ENCODE results near the gene MARCHF9. TPM values are rescaled to one million over a fixed set of nuclear protein-coding genes. Genes with fewer than 3 reads are reported as not detected.

MARCHF9 gene
- polyA plus RNA-seq, 1 of the 3 experiments (the other 2 are of a cell fraction): 24.2 TPM

DNA sequence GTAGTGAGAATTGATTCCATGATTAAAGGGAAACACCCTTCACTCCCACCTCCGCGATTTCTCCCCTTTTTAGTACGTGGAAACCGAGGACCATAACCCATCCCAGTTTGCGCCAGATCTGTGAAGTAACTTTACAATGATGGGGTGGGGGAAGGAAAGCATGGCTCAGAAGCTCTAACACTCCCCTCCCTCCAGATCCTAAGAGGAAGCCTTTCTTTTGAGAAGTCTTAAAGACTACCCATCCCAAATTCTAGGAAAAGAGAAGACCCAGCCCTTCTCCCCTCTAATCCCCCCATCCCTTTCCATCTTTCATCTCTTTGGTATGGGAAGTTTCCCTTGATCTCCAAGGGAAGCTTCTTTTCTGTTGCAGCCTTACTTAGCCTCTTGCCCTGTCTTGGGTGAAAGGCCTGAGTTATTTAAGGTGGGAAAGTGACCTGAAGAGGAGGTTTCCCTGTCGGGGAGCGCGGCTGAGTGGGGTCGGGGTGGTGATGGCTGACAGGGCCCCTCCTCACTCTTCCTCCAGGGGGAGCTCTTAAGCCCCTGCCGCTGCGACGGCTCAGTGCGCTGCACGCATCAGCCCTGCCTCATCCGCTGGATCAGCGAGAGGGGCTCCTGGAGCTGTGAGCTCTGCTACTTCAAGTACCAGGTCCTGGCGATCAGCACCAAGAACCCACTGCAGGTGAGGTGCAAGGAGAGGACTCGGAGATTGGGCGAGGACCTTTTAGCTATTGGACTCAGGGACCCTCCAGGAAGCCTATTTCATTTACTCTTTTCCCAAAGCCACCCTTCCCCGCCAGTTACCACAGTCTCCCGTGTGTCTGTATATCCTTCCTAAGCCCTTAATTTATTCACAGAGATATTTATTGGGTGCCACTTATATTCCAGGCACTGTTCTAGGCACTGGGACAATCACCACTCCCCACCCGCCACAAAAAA lies 1.8 kb downstream of the MARCHF9 start (continued):
- TF ChIP-seq, protein P1, sequence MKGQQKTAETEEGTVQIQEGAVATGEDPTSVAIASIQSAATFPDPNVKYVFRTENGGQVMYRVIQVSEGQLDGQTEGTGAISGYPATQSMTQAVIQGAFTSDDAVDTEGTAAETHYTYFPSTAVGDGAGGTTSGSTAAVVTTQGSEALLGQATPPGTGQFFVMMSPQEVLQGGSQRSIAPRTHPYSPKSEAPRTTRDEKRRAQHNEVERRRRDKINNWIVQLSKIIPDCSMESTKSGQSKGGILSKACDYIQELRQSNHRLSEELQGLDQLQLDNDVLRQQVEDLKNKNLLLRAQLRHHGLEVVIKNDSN (IDR thresholded peaks at IDR 0.05; ENCODE audit: borderline replicate concordance, low read depth): no peak
- TF ChIP-seq PBX3 (IDR thresholded peaks at IDR 0.05) (no peak), GATA2 (CRISPR knock-in tag; IDR thresholded peaks at IDR 0.05) (no peak), SIN3A (IDR thresholded peaks at IDR 0.05; ENCODE audit: borderline replicate concordance, low read depth, low read length) (no peak), CTCF (IDR thresholded peaks at IDR 0.05) (peak; percentile 56)

DNA sequence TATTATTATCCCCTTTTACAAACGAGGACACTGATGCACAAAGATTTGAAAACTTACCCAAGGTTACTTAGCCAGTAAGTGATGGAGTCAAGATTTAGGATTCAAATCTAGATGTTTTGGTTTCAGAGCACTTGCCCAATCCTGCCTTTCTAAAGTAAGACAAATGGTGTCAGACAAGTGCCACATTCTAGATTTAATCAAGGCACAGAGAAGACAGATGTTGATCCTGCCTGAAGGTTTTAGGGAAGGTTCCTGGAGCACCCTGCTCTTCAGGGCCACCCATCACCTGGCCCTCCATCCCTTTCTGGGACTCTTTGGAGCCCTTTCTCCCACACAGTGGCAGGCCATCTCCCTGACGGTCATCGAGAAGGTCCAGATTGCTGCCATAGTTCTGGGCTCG lies 2.9 kb downstream of the MARCHF9 start:
- H3K4me3 ChIP-seq (ENCODE audit: low read depth in 2 of 2, low read length in 1 of 2): no peak overlapping the region
- no peak overlapping the region for H3K9ac ChIP-seq
- peaks cover 6 to 24% of the 10 kb centered on the region in 2 experiments for H3K4me1 ChIP-seq (ENCODE audit: control insufficient read depth in 1 of 2, insufficient read depth in 2 of 2, low read depth in 1 of 2, low read length in 1 of 2)
- H3K4me2 ChIP-seq: no peak overlapping the region
- peaks cover 25% of the 10 kb centered on the region for H3F3A ChIP-seq (replicated peaks; ENCODE audit: insufficient read depth)
- H3K27ac ChIP-seq (ENCODE audit: low read depth in 2 of 2, low read length in 1 of 2): no peak overlapping the region
- no peak overlapping the region for H2AFZ ChIP-seq (ENCODE audit: low read depth)
- H4K20me1 ChIP-seq (ENCODE audit: insufficient read depth): peaks cover 7% of the 10 kb centered on the region
- no peaks in the 10 kb centered on the region for H3K9me3 ChIP-seq
- no peaks in the 10 kb centered on the region; the same call in 1 of the 2 replicates for H3K79me2 ChIP-seq (ENCODE audit: insufficient read depth)
- no peaks in the 10 kb centered on the region for H3K9me2 ChIP-seq
- DNase-seq: no peak
- POLR2A ChIA-PET: no interaction called here
- H3K36me3 ChIP-seq (replicated peaks in 1 of 2; ENCODE audit: control insufficient read depth in 1 of 2, insufficient read depth in 2 of 2, low read length in 1 of 2): peaks cover 3 to 20% of the 10 kb centered on the region in 2 experiments
- no peaks in the 10 kb centered on the region for H3K27me3 ChIP-seq (ENCODE audit: insufficient read depth)
- 79% methylated on average over 4 of the region's 4 CpGs for WGBS (ENCODE audit: low lambda C conversion rate)
- CTCF ChIA-PET: no interaction called here
- TF ChIP-seq SMC3 (IDR thresholded peaks at IDR 0.05; ENCODE audit: low read depth, low read length) (no peak), PBX3 (IDR thresholded peaks at IDR 0.05) (no peak), NFIC (IDR thresholded peaks at IDR 0.05; ENCODE audit: borderline replicate concordance) (no peak), RXRA (IDR thresholded peaks at IDR 0.05; ENCODE audit: borderline replicate concordance, low read depth) (no peak), RAD21 (IDR thresholded peaks at IDR 0.05; ENCODE audit: low read length) (no peak), RFX5 (IDR thresholded peaks at IDR 0.05; ENCODE audit: low read length) (no peak), SIN3A (IDR thresholded peaks at IDR 0.05; ENCODE audit: borderline replicate concordance, low read depth, low read length) (no peak), FOSL2 (IDR thresholded peaks at IDR 0.05; ENCODE audit: borderline replicate concordance, low read depth) (no peak), MEF2A (IDR thresholded peaks at IDR 0.05; ENCODE audit: borderline replicate concordance, low read depth) (no peak), USF2 (IDR thresholded peaks at IDR 0.05; ENCODE audit: borderline replicate concordance, low read depth, low read length) (no peak), RCOR1 (IDR thresholded peaks at IDR 0.05; ENCODE audit: low read length) (no peak), IRF3 (IDR thresholded peaks at IDR 0.05; ENCODE audit: low read depth, low read length) (no peak), EP300 (IDR thresholded peaks at IDR 0.05; ENCODE audit: borderline replicate concordance in 1 of 2, low read depth in 1 of 2, low read length in 1 of 2) (no peak), TCF12 (IDR thresholded peaks at IDR 0.05) (no peak), ZBTB33 (IDR thresholded peaks at IDR 0.05; ENCODE audit: borderline replicate concordance, low read depth) (no peak)
- TF ChIP-seq, protein P1 (IDR thresholded peaks at IDR 0.05; ENCODE audit: borderline replicate concordance, low read depth): no peak

Measured in SK-N-SH (cell line).